Hepatic stellate cell (primary cell): Measurements from ENCODE around the gene PUM1.

Experiments
- DNase-seq: peaks from one replicate; pipeline ENCODE4 v3.0.0; 2011; ENCODE audit warnings: low spot score

Gene PUM1

DNA sequence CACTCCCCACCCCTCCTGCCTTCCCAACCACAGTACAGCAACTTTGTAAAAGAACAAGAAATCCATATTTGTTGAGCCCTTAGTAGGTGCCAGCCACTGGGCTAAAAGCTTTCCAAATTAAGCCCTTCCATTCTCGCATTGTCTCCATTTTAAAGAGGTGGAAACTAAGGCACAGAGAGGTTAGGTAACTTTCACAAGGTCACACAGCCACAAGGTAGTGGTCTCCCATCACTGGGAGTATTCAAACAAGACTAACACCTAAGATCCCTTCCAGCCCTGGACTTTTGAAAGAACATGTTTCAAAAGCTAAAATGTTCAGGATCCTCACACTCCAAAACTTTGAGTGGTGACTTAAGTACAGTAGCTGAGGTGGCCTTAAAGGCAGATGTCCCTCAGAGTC lies 160.1 kb downstream of the PUM1 start:
- DNase-seq: no peak

DNA sequence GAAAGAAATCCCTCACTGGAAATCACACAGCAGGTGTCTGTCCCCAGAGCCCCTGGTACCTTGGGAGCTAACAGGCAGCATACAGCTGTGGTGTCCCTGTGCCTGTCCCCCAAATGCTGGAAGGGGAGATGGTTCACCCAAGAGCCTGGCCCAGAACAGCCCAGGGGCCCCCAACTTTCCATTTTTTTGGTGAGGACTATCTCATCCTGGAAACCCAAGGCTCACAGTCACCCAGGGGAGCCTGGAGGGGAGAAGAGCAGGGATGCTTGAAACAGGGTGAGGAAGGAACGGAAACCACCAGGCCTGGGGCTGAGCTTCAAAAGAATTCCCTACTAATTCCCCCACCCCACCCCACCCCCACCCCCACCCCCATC lies 160.6 kb downstream of the PUM1 start:
- DNase-seq: no peak

DNA sequence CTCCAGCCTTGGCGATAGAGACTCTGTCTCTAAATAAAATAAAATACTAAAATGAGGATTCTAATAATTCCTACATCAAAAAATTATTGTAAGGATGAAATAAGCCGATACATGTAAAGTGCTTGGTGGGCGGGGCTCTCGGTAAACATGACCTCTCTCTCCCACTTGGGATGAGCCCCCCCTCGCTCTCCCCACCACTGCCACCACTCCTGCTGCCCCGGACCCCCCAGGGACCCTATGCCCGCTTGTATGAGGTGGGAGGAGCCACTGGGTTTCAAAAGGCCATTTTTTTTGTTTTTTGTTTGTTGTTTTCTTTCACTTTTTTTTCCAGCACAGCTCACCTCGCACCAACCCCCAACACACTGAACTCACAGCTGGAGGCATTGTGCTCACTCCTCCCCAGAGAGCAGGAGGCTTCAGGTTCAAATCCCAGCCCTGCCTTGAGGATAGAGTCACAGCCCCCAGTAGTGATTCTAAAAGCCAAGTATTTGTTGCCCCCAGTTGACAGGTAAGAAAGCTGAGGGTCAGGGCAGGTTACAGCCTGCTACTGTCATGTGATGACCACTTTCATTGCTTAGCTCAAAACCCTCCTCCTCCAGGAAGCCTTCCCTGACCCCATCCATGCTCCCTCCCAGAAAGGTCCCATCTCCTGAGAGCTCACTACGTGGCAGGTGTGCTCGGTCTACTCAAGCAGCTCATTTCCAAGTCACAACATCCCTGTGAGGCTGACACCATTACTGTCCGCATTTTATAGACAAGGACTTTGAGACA lies 161.1 kb downstream of the PUM1 start:
- DNase-seq: no peak

DNA sequence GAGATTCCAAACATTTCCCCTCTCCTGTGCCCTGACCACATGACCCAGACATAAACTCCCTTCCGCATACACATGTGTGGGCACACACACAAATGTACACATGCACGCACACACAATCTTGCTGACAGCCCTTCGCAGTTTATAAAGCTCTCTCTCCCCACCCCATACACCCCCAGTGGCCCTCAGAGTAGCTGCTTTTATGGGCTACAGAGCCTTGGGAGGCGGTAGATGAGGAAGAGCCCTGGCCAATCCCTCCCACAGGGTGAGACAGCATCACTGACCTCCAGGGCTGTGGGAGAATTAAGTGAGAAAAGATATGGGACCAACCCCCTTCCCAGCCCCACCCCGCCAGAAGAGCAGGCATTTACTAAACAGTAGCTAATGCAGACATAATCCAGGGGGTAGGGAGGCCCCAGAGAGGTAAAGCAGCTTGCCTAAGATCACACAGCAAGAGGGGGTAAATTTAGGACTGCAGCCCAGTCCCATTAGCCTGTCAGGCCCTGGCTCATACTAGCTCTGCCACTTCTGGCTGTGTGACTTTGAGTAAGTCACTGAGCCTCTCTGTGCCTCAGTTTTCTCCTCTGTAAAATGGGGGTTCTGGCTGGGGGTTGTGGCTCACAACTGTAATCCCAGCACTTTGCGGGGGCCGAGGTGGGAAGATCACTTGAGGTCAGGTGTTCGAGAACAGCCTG lies 162.0 kb downstream of the PUM1 start:
- DNase-seq: no peak

DNA sequence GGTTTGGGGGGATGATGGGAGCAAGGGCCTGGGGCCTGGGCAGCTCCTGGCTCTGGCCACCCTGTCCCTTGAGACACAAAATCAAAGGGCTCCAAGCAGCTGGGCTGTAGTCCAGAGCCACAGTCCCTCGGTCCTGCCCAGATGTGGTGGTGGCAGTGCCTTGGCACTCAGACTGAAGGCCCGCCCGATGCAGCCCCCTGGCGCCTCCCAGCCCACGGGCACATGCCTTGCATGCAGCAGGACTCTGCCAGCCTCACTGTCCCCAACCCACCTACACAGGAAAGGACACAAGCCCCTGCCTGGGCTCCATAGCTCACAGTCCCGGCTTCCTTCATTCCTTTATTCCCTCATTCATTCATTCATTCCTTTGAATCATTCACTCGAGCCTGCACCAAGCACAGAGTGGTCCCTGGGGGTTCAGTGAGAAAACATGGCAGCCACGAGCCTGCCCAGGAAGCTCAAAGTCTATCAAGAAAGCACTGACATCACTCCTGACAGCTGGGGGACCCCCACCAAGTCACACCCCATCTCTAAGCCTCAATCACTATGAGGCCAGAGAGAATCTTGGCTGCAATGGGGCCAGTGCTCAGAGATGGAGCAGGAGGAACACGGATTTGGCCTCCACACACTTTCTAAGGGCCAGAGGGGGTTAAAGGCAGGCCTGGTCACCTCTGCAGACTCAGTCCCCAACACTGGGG lies 162.8 kb downstream of the PUM1 start:
- no peak for DNase-seq

DNA sequence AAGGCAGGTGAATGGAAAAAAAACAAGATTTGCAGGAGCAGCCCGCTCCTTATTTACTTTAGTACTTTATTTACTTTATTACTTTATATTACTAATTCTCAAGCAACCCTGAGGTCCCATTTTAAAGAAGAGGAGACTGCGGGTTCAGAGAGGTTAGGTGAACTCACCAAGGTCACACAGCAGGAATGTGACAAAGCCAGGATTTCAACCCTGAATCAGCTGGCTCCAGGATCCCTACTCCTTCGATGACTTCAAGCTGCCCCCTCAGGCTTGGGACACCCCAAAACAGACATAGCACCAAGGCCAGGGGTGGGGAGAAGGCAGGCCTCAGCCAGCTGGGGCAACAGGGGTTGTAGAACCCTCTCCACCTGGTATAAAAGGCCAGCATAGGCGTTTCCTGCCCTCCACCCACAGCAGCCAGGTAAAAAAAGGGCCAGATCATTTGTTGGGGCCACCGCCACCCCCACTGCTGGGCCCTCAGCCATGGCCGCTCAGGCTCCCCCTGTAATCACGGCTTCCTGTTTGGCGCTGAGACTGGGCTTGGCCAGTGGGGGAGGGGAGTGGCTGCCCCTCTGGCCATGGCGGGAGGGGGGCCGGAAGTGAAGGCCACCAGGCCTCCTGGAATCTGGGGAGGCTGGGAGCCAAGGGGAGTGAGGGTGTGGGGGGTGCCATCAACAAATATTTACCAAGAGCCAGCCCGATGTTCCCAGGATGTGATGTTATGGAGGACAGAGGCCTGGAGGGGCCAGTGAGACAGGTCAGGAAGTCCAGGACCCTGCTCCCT lies 163.5 kb downstream of the PUM1 start:
- no peak for DNase-seq

DNA sequence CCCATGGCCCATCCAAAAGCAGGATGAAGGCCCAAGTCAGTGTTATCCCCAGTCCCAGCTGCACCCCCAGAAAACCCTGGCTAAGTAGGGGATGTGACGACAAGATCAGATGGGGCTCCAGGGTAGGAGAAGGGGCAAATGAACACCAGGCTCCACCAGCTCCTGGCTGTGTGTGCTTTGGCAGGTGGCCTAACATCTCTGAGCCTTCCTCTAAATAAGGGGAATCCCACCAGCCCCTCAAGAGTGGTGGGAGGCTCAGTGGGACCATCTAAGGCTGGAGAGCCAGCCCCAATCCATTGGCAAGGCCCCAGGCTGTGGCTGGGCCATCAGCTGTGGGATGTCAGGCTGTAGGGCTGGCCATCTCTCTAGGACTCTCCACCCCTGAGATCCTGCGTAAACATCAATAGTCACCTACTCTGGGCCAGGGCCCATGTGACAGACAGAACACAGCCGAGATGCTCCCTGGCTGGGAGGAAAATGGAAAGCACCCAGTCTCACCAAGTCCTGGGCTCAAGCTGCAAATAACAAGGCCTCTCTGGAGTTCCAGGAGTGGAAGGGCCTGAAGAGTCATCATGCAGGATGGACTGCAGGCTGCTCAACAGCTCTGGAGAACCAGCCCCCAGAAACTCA lies 164.5 kb downstream of the PUM1 start:
- no peak for DNase-seq

DNA sequence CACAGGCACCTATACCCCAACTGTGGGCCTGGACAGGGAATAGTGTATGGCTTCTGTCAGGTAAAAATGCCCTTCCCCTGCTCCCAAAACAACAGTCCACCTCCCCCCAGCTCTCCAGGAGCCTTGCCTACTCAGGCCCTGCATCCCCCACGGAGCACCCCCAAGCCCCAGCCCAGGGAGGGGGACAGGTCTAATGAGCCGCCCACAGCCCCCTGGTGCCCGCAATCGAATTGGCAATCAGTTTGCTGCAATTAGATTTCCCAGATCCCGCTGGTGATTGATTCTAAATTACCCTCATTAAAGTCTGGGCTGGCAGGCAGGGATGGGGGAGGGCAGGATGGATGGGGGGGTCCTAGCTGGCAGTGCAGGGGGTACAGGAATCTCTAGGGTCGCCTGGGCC lies 165.0 kb downstream of the PUM1 start:
- DNase-seq: no peak

DNA sequence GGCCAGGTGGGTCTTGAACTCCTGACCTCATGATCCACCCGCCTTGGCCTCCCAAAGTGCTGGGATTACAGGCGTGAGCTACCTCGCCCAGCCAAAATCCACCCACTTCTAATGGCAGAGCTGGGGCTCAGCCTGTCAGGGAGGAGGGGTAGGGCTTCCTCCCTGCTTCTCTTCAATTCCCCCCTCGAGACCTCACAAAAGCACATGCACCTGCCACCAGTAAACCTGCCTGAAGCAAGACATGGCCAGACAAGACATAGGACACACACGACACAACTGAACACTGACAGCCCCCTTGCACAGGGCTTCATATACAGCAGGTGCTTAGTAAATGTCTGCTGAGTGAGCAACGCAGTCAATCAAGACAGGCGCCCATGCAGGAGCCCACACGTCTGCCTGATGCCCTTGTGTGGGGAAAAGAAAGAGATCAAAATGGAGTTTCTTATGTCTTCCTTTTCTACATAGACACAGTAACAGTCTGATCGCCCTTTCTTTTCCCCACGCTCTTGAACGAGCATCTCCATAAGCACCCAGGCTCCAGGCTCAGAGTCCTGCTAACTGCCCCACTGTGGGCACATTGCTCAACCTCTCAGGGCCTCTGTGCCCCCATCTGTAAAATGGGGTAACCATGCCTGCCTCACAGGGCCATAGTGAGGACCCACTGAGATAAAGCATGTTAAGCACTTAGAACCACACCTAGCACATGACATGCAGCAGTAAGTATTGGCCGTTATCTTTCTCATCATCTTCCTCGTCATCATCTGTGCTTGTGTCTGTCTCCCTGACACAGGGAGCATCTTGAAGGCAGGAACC lies 165.7 kb downstream of the PUM1 start:
- no peak for DNase-seq

DNA sequence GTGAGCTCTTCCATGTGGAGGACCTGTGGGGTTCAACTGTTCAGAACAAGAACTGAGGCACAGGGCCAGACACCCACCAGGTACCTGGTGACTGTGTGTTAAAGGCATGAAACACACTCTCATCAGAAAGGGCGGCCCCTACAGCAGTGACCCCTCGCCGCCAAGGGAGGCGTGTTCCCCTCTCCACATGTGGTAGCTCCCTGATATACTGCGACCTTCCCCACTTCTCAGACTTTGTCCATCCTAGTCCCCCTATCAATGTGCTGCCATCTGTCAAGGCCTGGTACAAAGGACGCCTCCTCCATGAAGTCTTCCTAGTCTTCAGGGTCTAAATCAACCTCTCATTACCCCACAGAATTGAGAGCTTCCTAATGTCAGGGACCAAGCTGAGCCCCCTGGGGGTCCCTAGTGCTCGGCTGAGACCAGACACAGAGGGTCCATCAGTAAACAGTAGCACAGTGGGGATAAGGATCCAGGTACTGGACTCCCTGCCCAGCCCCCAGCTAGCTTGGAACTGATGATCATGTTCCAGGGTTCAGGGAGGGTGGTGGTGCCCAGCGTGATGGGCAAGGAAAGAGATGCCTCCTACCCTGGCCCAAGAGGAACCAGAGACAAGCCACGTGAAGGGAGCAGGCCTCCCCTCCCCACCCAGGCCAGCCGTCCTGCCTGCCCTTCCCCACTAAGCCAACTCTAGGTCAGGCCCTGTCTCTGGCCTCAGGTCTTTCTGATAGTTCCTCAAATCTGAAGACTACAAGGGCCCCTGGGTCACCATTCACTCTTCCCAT lies 167.3 kb downstream of the PUM1 start:
- DNase-seq: no peak

DNA sequence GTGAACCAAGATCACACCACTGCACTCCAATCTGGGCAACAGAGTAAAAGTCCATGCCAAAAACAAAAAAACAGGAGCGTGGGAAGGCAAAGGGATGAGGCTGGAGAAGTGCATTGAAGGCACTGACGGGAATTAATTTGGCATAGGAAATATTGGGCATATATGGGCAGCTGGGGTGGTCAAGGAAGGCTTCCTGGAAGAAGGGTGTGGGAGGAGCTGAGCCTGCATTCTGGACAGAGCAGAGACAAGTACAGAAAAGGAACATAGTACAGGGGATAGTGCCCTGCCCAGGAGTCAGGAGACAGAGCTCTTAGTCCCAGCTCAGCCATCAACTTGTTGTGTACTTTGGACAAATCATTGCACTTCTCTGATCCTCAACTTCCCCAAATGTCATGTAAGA lies 168.6 kb downstream of the PUM1 start:
- DNase-seq: no peak

DNA sequence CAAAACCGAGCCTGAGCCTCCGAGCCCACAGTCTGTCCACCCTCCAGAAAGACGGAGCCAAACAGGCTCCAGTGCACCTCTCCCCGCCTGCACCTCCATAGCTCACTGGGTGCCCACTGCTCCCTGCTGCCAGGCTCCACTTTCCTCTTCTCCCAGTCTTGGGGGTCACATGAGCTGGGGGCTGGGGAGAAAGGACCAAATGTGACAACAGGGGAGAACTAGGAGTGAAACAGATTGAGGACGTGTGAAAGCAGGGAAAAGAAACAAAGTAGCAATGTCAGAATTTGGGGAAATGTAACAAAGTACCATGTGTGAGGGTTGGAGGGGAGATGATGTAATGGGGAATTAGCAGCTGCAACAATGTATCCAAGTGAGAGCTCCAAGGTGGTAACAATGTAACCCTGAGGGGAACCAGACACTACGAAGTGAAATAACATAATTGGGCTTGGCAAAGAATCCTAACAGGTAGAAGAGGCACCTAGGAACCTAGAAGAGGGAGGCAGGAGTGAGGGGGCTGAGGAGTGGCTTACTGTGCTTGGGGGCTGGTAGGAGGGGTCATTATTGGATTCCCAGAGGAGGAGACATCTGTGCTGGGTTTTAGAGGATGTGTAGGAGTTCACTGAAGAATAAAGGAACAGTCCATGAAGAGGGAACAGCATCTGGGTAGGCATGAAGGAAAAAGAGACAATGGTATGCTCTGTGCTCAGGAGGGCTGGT lies 169.4 kb downstream of the PUM1 start:
- no peak for DNase-seq

DNA sequence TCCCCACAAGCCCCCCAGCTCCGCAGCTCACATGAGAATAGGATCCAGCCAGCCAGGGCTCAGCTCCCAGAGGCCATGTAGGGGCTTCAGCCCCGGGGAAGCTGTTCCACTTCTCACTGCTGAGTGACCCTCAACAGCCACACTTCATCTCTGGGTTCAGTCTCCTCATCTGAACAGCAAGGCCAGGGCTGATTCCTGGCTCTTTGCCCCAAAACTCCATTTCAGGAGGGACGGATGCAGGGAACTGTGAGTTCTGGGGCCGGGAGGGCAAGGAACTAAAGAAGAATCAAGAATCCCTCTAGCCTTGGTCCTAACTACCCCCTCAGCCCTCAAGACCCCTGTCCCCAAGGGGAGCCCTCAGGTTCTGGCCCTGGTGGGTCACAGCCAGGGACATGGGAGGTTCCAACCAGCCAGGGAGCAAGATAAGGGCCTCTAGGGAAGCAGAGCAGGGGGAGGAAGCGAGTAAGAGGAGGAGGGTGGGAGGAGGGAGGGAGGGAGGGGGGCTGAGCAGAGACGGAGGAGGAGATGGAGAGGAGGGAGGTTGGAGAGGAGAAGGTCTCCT lies 170.1 kb downstream of the PUM1 start:
- no peak for DNase-seq

DNA sequence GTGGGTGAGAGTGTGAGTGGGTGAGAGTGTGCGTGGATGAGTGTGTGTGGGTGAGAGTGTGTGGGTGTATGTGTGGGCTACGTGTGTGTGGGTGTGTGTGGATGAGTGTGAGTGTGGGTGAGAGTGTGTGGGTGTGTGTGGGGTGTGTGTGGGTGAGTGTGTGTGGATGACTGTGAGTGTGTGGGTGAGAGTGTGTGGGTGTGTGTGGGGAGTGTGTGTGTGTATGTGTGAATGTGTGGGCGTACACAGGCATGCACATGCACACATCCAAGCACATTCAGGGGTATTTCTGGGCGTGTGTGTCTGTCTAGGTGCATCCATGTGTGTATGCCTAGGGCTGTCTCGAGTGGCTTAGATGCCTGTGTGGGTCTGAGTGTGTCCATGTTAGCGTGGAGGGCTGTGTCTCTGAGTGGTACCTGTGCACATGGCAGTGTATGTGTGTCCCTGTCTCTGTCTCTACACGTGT lies 171.0 kb downstream of the PUM1 start:
- DNase-seq: no peak

DNA sequence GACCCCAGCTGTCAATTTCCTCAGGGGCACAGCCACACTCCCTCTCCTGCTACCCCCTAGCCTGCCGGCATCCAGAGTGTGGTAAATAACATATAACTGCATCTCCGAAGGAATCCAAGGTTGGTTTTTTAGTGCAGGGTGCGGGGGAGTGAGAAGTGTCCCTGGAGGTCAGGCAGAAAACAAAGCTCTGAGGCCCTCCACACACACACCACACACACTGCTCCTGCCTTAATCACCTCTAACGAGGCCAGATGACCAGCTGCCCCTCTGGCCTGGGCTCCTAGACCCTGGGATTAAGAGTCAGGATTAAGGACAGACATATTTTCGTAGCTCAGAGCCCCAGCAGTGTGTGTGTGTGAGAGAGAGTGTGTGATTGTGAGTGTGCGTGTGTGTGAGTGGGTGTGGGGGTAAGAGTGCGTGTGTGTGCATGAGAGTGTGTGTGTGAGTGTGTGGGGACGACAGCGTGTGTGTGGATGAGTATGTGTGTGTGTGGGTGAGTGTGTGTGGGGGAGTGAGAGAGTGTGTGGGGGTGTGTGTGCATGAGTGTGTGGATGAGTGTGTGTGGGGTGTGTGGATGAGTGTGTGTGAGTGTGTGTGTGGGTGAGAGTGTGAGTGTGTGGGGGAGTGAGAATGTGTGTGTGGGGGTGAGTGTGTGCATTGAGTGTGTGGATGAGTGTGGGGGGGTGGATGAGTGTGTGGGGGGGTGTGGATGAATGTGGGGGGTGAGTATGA lies 171.6 kb downstream of the PUM1 start:
- no peak for DNase-seq

DNA sequence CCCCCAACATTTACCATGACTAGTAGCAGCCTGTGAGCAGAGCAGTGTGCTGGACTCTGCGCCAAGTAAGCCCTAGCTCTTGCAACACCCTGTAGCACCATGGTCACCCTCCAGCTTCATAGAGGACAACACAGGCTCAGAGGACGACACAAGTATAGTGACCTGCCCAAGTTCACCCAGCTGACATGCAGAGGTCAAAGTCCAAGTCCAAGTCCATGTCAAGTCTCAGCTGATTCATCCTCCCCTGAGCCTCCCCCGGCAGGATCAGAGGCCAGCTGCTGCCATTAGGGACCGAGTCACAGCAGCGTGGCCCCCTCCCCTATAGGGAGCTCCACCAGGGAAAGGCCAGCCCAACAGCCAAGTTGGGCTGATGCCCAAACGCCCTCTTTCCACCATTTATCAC lies 172.8 kb downstream of the PUM1 start:
- no peak for DNase-seq

DNA sequence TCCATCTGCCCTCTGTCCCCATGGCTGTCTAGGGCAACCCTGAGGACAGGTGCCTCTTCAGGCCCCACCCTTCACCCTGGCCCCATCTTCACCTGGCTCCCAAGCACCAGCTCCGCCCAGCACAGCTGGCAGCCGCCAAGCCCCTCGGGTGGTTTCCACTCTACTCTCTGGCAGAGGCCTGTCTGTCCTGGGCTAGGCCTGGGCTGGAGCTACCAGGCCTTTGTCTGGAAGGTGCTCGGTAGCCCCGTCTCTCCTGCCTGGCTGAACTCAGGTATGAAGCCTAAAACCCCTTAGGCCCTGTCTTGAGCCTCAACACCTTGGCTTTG lies 174.3 kb downstream of the PUM1 start:
- no peak for DNase-seq

DNA sequence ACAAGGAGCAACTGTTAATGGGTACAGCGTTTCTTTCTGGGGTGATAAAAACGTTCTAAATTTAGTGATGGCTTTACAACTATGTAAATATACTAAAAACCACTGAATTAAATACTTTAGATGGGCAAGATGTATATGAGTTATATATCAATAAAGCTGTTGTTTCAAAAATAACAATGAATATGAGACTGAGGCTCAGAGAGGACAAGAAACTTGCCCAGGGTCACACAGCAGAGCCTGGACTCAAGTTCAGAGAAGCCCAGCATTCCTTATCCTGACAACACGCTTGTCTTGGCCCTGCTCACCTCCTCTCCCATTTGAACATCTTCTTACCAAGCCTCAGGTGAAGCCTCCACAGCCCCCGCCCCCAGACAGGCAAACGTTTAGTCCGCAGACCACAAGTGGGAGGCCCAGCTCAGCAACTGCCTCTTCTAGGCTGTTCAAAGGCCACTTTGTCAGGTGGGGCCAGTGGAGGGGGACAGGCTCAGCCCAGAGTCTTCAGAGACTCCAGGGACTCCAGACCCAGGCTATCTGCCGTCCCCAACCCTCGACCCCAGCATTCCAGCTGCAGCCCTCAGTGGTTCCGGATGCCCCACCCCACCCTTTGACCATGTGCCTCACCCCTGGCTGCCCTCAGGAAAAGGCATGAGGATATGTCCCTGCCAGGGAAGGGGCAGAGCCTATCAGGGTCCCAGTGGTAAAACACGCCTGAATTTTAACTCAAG lies 174.9 kb downstream of the PUM1 start:
- no peak for DNase-seq
